Measurements from ENCODE around the gene NYAP2.

NYAP2 gene

DNA sequence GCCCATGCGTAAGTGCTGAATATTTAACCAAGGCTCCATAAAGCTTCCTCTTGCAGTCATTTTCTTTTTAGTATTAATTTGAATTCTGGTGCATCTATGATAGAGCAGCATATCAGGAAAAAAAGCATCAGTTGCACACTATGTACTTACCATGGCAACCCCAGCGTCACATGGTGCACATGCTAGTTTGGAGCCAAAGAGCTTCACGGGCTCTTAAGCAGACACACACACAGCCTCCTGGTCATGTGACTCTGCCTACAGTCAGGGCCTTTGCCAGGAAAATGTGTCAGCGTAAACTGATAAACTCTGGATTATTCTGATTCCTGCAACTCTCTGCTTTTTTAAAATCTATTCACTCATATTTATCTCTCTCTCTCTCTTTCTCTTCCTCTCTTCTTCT, 30.2 kb downstream of the NYAP2 start:
- peak; percentile 6 for DNase-seq

GRCh38 chr2:225431105-225431863, 31.8 kb downstream of the NYAP2 start:
- DNase-seq = no peak

DNA sequence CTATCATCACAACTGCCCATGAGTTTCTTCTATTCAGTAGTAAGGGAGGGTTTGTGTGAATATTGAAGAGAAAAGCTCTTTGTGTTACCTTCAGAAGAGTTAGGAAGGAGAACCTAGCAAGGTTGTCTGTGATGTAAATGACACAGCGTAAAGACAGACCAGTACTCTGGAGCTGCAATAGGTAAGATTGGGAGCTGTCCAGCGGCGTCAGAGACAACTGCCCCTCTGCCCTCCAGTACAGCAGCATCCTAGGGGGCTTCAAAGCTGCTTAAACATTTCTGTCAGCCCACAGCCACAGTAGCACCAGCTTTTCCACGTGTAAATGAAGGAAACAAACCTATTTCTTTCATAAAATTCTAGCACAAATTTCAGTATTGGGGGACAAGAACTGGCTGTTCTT, 34.5 kb downstream of the NYAP2 start:
- DNase-seq = no peak

- DNase-seq = no peak
These were observed 37.8 kb downstream of the NYAP2 start for GRCh38 chr2:225437319-225437718.

DNA sequence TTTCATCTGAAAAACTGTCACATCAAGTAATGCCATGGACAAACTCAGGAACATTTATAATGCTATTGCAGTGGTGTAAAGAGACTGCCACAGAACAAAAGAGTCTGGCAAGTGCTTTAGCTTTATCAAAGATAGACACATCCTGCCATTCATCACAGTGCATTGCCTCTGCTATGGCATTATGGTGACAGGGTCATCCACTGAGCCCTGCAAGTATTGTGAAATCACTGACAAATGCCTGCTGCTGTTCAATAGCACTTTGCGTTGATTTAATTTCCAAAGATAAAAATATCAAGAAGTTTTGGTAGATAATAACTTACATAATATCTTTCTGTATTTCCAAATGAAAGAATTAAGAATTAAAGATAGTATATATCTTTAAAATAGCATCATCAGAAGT, 38.7 kb downstream of the NYAP2 start:
- no peak for DNase-seq

GRCh38 chr2:225452677-225453076, 53.2 kb downstream of the NYAP2 start:
- DNase-seq = no peak

- no peak for DNase-seq
These were observed 54.9 kb downstream of the NYAP2 start for GRCh38 chr2:225454412-225454811.

DNA sequence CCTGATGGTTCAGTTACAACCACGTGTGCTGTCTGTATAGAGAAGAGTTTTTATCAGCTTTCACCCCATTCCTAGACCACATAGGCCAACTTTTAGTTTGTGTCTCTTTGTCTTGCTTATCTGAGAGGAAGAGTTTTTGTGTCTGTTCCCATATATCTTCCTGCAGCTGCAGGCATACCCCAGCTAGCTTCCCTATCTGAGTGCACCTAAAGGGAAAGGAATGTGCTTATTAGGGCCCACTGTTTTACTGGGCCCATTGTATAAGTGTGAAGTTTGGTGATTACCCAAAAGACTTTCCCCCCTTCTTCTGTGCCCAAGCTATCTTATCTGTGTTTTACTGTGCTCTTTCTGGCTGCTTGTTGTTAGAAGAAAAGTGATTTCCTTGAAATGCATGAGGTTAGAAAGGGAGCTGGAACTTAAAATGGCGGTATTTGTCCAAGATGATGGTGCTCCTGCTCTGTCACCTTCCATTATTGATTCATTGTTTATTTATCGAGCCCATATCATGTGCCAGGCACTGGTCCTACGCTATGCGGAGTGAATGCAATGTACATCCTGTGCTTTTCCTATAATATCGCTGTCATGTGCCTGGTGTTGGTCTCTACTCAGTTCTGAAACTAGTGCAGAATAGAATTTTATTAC, 57.2 kb downstream of the NYAP2 start:
- no peak for DNase-seq

DNA sequence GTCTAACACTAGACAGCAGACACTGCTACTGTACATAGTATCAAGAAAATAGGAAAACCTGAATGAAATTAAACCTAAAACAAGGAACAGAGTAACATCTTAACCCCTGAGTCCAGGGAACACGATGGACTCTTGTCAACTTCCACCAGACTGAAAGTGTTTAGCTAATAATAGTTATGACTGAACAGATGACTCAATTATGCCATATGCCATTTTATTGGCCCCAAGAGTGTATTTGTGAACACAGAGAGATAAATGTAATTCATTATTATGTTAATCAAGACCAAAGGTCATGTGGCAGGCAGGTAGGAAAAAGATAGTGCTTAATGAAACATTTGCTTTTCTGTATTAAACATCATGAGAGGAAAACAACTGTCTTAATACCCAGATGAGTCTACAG, 58.0 kb downstream of the NYAP2 start:
- no peak for DNase-seq

DNA sequence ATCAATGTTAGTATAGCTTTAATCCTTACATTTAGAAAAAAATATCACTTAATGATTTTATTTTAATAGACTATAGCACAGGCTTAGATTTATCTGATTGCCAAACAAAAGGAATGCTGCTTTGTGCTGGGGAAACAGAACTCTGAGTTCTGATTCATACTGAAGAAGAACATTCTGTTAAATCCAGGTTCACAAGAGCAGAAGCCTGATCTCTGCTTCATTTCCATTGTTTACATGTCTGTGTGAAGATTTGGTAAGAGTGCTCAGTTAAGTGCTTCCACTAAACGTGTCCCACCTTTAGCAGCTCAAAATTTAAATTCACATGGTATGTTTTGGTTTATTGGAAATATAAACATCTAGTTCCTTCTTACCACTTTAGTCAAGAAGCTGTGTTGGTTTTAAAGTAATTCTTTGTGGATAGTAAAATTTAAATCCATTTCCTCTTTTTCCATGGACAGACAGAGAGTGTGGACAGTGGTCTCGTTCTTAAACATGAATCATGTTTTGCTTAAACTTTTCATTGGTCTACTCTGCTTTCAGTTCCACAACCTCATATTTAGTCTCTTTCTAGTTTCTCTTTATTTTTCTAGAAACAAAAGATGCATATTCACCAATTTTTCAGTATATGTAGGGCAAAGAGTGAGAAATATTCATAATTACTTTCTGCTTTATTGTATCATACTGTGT, 59.1 kb downstream of the NYAP2 start:
- DNase-seq = no peak

- no peak for DNase-seq
These were observed 62.9 kb downstream of the NYAP2 start for GRCh38 chr2:225462417-225462816.

DNA sequence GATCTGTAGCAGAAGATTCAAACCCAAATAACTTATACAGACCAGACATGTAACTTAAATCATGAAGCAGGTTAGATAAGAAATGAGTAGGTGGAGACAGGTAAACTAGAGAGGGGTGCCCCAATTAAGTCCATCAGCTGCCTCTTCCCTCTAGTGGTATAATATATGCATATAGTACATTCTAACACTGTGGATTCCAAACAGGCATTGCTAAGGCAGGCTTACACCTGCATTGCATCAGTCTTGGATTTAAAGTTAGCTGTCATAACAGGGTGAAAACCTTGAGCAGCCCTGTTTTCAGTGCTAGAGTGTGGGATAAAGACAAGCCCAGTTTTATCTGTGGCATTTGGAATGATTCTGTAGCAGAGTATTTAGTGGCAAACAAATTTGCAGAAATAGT, 63.4 kb downstream of the NYAP2 start:
- DNase-seq = peak; percentile 7

GRCh38 chr2:225463449-225463848, 63.9 kb downstream of the NYAP2 start:
- no peak for DNase-seq

- no peak for DNase-seq
These were observed 65.0 kb downstream of the NYAP2 start for GRCh38 chr2:225464346-225465025.

- DNase-seq = no peak
These were observed 66.3 kb downstream of the NYAP2 start for GRCh38 chr2:225465827-225466226.

- DNase-seq = no peak
These were observed 67.5 kb downstream of the NYAP2 start for GRCh38 chr2:225466891-225467604.

GRCh38 chr2:225468131-225468530, 68.6 kb downstream of the NYAP2 start:
- DNase-seq = peak; percentile 23

- DNase-seq = no peak
These were observed 71.5 kb downstream of the NYAP2 start for GRCh38 chr2:225471039-225471438.

DNA sequence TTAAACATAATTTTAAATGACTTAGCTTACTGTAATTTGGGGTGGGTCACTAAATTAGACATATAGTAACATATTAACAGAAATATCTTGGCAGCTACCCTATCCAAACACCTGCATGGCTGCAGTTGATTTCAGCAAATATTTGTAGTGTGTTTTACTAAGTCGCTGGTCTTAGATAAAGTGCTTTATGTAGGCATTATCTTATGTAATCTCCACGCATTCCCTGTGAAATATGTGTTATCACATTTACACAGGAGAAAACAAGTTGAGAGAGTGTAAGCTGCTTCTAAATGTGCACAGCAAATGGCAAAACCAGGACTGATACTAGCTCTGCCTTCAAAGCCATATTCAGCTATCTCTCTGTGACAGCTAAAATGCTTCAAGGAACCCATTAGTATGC, 72.0 kb downstream of the NYAP2 start:
- DNase-seq = no peak

DNA sequence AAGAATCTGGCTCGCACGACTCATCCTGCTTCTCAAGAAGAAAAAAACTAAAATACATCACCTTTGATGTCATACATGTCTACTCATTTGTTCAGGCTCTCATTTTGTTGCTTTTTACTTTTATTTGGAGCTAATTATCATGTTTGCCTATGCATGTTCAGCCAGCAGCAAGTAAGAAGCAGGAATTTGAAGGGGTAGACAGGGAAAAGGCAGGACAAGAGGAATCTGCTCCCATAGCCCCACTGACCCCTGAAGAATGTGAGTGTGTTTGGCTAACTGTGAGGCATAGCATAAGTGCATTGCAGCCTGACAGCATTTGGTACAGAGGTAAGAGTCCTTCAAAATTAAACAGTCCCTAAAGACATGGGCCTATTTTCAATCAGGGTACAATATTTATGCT, 72.7 kb downstream of the NYAP2 start:
- no peak for DNase-seq

GRCh38 chr2:225479386-225479785, 79.9 kb downstream of the NYAP2 start:
- DNase-seq = no peak

GRCh38 chr2:225484751-225485150, 85.2 kb downstream of the NYAP2 start:
- no peak for DNase-seq

DNA sequence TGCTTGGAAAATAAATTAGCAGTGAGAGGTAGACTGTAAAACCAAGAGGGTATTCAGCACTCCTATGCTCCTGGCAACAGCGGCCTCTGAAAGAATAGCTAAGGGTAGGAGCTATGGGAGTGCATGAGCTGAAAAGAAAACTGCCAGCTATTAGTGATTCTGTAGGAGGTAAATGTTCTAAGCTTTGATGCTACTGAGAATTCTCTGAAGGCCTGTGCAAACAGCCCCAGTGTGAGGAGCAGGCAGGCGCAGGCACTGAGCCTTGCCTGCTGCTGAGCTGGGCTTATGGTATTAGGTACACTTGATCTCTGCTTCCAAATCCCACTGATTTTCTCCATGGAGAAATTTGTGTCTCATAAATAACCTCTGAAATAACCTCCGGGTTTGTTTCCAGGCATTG, 86.7 kb downstream of the NYAP2 start:
- no peak for DNase-seq

All from fibroblast of skin of scalp (primary cell).